GM18907 (cell line): ENCODE measurements around the gene CELF6.

Experiments used
- ATAC-seq: cut with Tn5 transposase; IDR thresholded peaks from one replicate; pipeline ENCODE4 v1.9.1; 2021; ENCODE audit warnings: mild to moderate bottlenecking, moderate library complexity; ENCODE audit not compliant: unreplicated experiment

The CELF6 gene

DNA sequence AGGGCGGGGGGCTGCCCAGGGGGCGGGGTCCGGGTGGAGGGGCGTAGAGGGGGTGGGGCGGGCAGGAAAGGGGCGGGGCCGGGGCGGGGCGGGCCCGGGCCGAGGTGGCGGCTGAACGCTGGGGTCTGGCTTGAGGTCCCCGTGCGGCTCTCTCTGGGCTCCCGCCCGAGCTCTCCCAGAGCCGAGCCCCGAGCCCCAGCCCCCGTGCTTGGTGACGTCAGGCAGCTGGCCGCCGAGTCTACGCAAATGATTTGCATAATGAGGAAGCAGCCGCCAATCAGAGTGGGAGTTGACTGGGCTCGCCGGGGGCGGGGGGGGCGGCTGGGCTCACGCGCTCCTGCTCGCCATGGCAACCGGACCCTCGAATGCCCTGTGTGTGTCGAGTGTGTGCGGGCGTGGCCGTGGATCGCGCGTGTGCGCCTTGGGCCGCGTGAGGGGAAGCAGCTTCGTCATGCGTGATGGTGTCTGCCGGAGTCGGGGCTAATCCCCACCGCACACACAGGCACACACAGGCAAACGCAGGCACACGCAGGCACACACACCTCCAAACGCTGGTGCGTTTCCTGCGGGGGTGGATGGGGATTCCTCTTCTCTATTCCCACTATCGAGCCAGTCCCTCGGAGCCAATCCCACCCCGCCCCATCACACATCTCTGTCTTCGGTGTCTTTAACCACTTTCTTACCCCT is at the start of gene CELF6:
CELF6 (minus strand) TSS at position 173 of the 687 bp plus-strand sequence. CDS start 283 bp downstream, outside the sequence.
- peak; percentile 65 for ATAC-seq

GRCh38 chr15:72368899-72369298 is 48.9 kb upstream of the CELF6 start:
- ATAC-seq = no peak

- ATAC-seq = no peak
Observed at GRCh38 chr15:72368325-72368724, 48.4 kb upstream of the CELF6 start.

DNA sequence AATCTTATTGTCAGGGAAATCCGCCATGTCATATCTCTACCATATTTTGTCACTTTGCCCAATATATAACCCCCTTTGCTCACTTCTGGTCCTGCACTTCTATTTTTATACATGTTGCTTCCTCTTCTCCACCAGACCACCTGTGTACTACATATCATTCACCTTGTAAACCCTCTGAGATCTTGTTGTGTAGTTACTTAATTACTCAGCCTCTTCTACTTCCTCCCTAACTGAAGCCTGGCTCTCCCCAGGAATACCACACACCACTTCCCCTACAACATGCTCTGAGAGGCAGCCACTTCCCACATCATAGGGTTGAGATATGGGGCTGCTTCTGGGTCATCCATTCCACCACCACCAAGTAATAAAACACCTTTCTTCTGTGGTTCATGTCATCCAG is 45.9 kb upstream of the CELF6 start:
- ATAC-seq = peak; percentile 85

GRCh38 chr15:72361176-72361575 is 41.2 kb upstream of the CELF6 start:
- ATAC-seq = no peak

GRCh38 chr15:72358650-72359171 is 38.8 kb upstream of the CELF6 start:
- no peak for ATAC-seq

DNA sequence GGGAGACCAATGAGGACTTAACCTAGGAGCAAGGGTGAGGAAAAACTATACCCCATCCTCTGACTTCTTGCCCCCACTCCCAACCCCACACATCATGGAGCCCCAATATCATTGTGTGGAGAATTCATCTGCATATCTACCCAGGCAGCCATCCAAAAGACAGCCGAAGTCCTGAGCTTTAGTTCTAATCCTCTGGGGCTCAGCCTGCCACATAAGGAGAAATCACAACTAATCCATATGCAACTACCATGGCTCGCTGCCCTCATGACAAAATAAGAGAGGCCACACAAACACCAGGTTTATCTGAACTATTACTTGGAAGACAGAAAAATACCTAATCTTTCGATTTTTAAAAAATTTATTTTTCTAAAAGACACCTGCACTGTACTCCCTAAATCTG is 38.2 kb upstream of the CELF6 start:
- ATAC-seq = no peak

GRCh38 chr15:72354496-72354895 is 34.5 kb upstream of the CELF6 start:
- ATAC-seq = no peak

DNA sequence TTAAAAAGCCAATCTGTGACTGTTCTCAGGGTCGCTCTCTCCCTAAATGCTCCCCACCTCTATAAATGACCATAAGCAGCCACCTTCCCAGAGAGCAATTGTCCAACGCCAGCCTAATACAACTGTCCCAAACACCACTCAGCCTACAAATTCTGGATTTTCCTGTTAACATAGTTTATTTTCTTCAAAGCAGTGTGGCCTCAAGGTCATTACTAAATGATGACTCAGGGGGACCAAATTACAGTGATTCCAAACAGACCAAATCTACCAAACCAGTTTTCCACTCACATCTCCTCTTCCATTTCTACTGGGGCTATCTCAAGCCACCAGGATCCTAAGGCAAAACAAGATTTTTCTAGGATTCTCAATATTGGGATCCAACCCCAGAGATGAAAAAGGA is 33.3 kb upstream of the CELF6 start:
- no peak for ATAC-seq

- no peak for ATAC-seq
Observed at GRCh38 chr15:72345806-72346205, 25.8 kb upstream of the CELF6 start.

- ATAC-seq = no peak
Observed at GRCh38 chr15:72345280-72345679, 25.3 kb upstream of the CELF6 start.

GRCh38 chr15:72344602-72345001 is 24.6 kb upstream of the CELF6 start:
- ATAC-seq = no peak

GRCh38 chr15:72342385-72342784 is 22.4 kb upstream of the CELF6 start:
- no peak for ATAC-seq

- ATAC-seq = no peak
Observed at GRCh38 chr15:72341361-72341760, 21.4 kb upstream of the CELF6 start.

GRCh38 chr15:72340366-72340765 is 20.4 kb upstream of the CELF6 start:
- ATAC-seq = no peak

DNA sequence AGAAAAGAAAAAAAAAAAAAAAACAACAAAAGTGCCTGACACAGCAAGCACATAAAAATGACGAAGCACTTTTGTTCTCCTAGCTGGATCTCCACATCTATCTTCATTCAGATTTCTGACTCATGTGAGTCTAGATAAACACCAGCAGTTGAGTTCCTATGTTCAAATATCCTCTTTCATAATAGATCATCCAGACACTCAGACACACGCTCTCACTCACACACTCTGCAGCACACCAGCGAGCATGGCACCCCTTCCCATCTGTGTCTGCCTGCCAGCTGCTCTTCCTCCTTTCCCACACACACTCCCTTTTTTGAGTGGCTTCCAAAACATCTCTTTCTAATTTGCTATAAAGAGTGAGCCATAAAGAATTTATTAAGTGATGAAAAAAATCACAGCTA is 19.8 kb upstream of the CELF6 start:
- no peak for ATAC-seq

- ATAC-seq = no peak
Observed at GRCh38 chr15:72338617-72339321, 18.8 kb upstream of the CELF6 start.

DNA sequence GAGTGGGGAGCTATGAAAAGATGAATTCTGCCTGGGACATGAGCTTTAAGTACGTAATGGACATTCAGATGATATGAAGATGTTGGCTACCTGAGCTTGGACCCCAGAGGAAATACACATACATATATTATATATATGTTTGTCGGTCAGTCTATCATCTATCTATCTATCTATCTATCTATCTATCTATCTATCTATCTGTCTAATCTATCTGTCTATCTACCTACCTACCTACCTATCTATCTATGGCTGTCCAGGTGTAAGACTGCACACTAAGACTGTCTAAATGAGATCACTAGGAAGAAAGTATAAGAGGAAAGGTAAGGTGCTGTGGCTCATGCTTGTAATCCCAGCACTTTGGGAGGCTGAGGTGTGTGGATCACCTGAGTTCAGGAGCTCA is 18.2 kb upstream of the CELF6 start:
- ATAC-seq = no peak

DNA sequence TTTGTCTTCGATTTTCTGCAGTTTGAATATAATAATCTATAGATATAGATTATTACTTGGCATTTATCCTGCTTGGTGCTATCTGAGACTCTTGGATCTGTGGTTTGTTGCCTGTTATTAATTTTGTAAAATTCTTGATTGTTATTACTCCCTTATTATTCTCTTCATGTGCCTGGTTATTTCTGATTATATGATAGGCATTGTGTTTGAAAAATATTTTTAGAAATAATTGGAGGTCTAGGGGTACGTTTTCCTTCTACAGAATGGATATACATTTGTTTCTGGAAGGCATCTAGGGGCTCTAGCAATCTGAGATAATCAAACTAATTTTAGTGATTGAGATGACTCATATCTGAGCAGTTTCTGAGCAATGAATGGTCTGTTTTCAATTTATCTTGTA is 14.9 kb upstream of the CELF6 start:
- no peak for ATAC-seq

DNA sequence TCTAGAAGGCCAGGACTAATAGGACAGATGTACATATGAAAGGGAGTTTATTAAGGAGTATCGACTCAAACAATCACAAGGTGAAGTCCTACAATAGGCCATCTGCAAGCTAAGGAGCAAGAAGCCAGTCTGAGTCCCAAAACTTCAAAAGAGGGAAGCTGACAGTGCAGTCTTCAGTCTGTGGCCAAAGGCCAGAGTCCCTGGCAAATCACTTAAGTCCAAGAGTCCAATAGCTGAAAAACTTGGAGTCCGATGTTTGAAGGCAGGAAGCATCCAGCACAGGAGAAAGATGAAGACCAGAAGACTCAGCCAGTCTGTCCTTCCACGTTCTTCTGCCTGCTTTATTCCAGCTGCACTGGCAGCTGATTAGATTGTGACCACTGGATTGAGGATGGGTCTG is 11.1 kb upstream of the CELF6 start:
- ATAC-seq = no peak

DNA sequence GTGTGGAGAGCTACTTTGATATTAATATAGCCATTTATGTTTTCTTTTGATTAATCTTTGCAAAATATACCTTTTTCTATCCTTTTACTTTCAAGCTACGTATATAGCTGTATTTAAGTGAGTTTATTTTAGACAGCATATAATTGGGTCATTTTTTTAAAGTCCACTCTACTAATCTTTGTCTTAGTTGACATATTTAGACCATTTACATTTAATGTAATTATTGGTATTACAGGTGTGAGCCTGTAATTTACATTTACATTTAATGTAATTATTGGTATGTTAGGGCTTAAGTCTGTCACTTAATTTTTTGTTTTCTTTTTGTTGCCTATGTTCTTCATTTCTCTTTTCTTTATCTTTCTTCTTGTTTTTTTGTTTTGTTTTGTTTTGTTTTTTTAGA is 3.8 kb upstream of the CELF6 start:
- no peak for ATAC-seq

- ATAC-seq = peak; percentile 35
Observed at GRCh38 chr15:72319360-72319984, 485 bp downstream of the CELF6 start.
